ENCODE data around the gene TAF1B. TPM values are rescaled to one million over a fixed set of nuclear protein-coding genes. Genes with fewer than 3 reads are reported as not detected.

The TAF1B gene
- total RNA-seq, 2 experiments from 2014 or later = 22.3 to 22.4 TPM

GRCh38 chr2:9800639-9800974 lies 42.7 kb upstream of the TAF1B start:
- no peak for DNase-seq
- ATAC-seq = no peak
- no peak for TF ChIP-seq CTCF (IDR thresholded peaks at IDR 0.05)
- Mint-ChIP-seq H3K4me3 (no peak overlapping the region), H3K36me3 (ENCODE audit: low read depth) (no peaks in the 10 kb centered on the region), H3K27ac (no peak overlapping the region), H3K4me1 (ENCODE audit: low read depth) (peaks cover 18% of the 10 kb centered on the region), H3K27me3 (no peaks in the 10 kb centered on the region), H3K9me3 (no peaks in the 10 kb centered on the region)
- intact Hi-C loops (cut with micrococcal nuclease) = no loop called here
- CTCF ChIA-PET = interaction anchor here (0.7 to 5.4 kb wide), 17 partner anchors 12 to 319 kb away, joined by 3 to 63 read pairs (median 4); partner anchors contain the start of gene TAF1B
- POLR2A ChIA-PET = interaction anchor here (0.7 kb wide), 1 partner anchor 10 kb away, joined by 3 read pairs; no protein-coding TSS in a partner anchor

GRCh38 chr2:9800975-9801726 lies 42.1 kb upstream of the TAF1B start:
- Mint-ChIP-seq H3K27me3 (no peaks in the 10 kb centered on the region), H3K4me1 (ENCODE audit: low read depth) (peaks cover 18% of the 10 kb centered on the region), H3K4me3 (no peak overlapping the region), H3K9me3 (no peaks in the 10 kb centered on the region), H3K36me3 (ENCODE audit: low read depth) (no peaks in the 10 kb centered on the region), H3K27ac (peak overlapping the region; percentile 34)
- ATAC-seq (peak; percentile 67), DNase-seq (peak; percentile 69)
- ChIA-PET CTCF (interaction anchor here (0.9 to 5.4 kb wide), 11 partner anchors 12 to 271 kb away, joined by 3 to 63 read pairs (median 4); partner anchors contain the start of gene TAF1B), POLR2A (no interaction called here)
- intact Hi-C loops (cut with micrococcal nuclease) = no loop called here
- TF ChIP-seq CTCF (IDR thresholded peaks at IDR 0.05) = no peak

- no peak overlapping the region for H3K27ac Mint-ChIP-seq
- POLR2A ChIA-PET = no interaction called here
- intact Hi-C loops (cut with micrococcal nuclease) = no loop called here
- no peak overlapping the region for H3K4me3 Mint-ChIP-seq
- H3K4me1 Mint-ChIP-seq (ENCODE audit: low read depth) = peaks cover 18% of the 10 kb centered on the region
- CTCF ChIA-PET = interaction anchor here (5.4 kb wide), 1 partner anchor 10 kb away, joined by 63 read pairs; no protein-coding TSS in a partner anchor
- H3K9me3 Mint-ChIP-seq = no peaks in the 10 kb centered on the region
- DNase-seq (no peak), ATAC-seq (no peak)
- H3K36me3 Mint-ChIP-seq (ENCODE audit: low read depth) = no peaks in the 10 kb centered on the region
- H3K27me3 Mint-ChIP-seq = no peaks in the 10 kb centered on the region
- TF ChIP-seq CTCF (IDR thresholded peaks at IDR 0.05) = no peak
These were observed 40.7 kb upstream of the TAF1B start for GRCh38 chr2:9802576-9802993.

- H3K9me3 Mint-ChIP-seq = no peaks in the 10 kb centered on the region
- intact Hi-C loops (cut with micrococcal nuclease) = no loop called here
- no peaks in the 10 kb centered on the region for H3K36me3 Mint-ChIP-seq (ENCODE audit: low read depth)
- ChIA-PET CTCF (interaction anchor here (2.2 to 5.4 kb wide), 2 partner anchors 9 to 10 kb away, joined by 7 to 63 read pairs; no protein-coding TSS in a partner anchor), POLR2A (no interaction called here)
- ATAC-seq (no peak), DNase-seq (no peak)
- H3K27ac Mint-ChIP-seq = no peak overlapping the region
- TF ChIP-seq CTCF (IDR thresholded peaks at IDR 0.05) = no peak
- peaks cover 18% of the 10 kb centered on the region for H3K4me1 Mint-ChIP-seq (ENCODE audit: low read depth)
- H3K27me3 Mint-ChIP-seq = no peaks in the 10 kb centered on the region
- no peak overlapping the region for H3K4me3 Mint-ChIP-seq
These were observed 40.1 kb upstream of the TAF1B start for GRCh38 chr2:9803023-9803805.

Data from activated CD8-positive, alpha-beta T cell treated with anti-CD3 and anti-CD28 coated beads for 36 hours (primary cell).